ENCODE data around the gene SHLD1. TPM values are rescaled to one million over a fixed set of nuclear protein-coding genes. Genes with fewer than 3 reads are reported as not detected.

Gene SHLD1
- total and polyA plus RNA-seq, 2 experiments from 2014 or later, result 1.4 to 15.0 TPM

- Mint-ChIP-seq H3K4me3 (no peak overlapping the region), H3K27ac (no peak overlapping the region), H3K27me3 (ENCODE audit: insufficient read depth, low read depth, poor library complexity) (no peaks in the 10 kb centered on the region), H3K4me1 (peaks cover 2% of the 10 kb centered on the region; the same call in 1 of the 3 replicates), H3K9me3 (no peaks in the 10 kb centered on the region), H3K36me3 (ENCODE audit: low read depth) (no peaks in the 10 kb centered on the region)
- H3K4me1 ChIP-seq (ENCODE audit: insufficient read depth), result no peaks in the 10 kb centered on the region
- no peak overlapping the region for H3K4me3 ChIP-seq
- H3K27ac ChIP-seq (ENCODE audit: low read depth), result no peak overlapping the region
- no peaks in the 10 kb centered on the region for H3K79me2 ChIP-seq (replicated peaks; ENCODE audit: insufficient read depth)
- no peaks in the 10 kb centered on the region for H3K27me3 ChIP-seq (ENCODE audit: insufficient read depth)
- DNase-seq (ENCODE audit: low spot score) (no peak), ATAC-seq (no peak)
- TF ChIP-seq STAT1 (IDR thresholded peaks at IDR 0.05; ENCODE audit: unreplicated experiment) (no peak), ZNF462 (CRISPR knock-in tag; IDR thresholded peaks at IDR 0.05) (no peak), REST (IDR thresholded peaks at IDR 0.05; ENCODE audit: unreplicated experiment) (no peak), POLR2AphosphoS5 (IDR thresholded peaks at IDR 0.05; ENCODE audit: low read depth) (no peak), NANOG (IDR thresholded peaks at IDR 0.05; ENCODE audit: borderline replicate concordance) (no peak), CREB1 (CRISPR knock-in tag; IDR thresholded peaks at IDR 0.05; ENCODE audit: low read depth) (no peak), JUNB (IDR thresholded peaks at IDR 0.05; ENCODE audit: unreplicated experiment) (no peak), CTCF (conservative IDR thresholded peaks at IDR 0.05; ENCODE audit: low read depth in 2 of 2) (no peak), ZNF331 (CRISPR knock-in tag; IDR thresholded peaks at IDR 0.05; ENCODE audit: low read depth) (no peak), ETS1 (IDR thresholded peaks at IDR 0.05) (no peak), EZH2phosphoT487 (IDR thresholded peaks at IDR 0.05; ENCODE audit: unreplicated experiment) (no peak), EZH2 (IDR thresholded peaks at IDR 0.05; ENCODE audit: low read depth, unreplicated experiment) (no peak), ZNF114 (CRISPR knock-in tag; IDR thresholded peaks at IDR 0.05) (no peak)
- H3K36me3 ChIP-seq (ENCODE audit: insufficient read depth), result no peaks in the 10 kb centered on the region
- H3F3A ChIP-seq (replicated peaks; ENCODE audit: low read depth), result no peaks in the 10 kb centered on the region
- no peaks in the 10 kb centered on the region for H3K9me2 ChIP-seq (ENCODE audit: insufficient read depth)
- H2AFZ ChIP-seq, result no peak overlapping the region
- H3K4me2 ChIP-seq, result no peak overlapping the region
- no peaks in the 10 kb centered on the region for H4K20me1 ChIP-seq (replicated peaks; ENCODE audit: insufficient read depth)
Measured at GRCh38 chr20:5862703-5863039, 112.5 kb downstream of the SHLD1 start.
